Activated T-cell treated with anti-CD3 and anti-CD28 coated beads for 4 hours (primary cell): ENCODE measurements around the gene CDK10.
"Not testable (repeated sequence)": the region's sequence is repeated elsewhere in the genome, so short reads cannot be mapped to it uniquely, and the experiment has no call there.

Experiments
- DNase-seq: peaks from one replicate; pipeline ENCODE4 v3.0.0-alpha.2; 2020

Gene CDK10

GRCh38 chr16:89697161-89697615 is 10.7 kb downstream of the CDK10 start:
- DNase-seq: no peak

- no peak for DNase-seq
These were observed 11.3 kb downstream of the CDK10 start for GRCh38 chr16:89697616-89698331.

- not testable (repeated sequence) for DNase-seq
These were observed 12.2 kb downstream of the CDK10 start for GRCh38 chr16:89698717-89699116.

DNA sequence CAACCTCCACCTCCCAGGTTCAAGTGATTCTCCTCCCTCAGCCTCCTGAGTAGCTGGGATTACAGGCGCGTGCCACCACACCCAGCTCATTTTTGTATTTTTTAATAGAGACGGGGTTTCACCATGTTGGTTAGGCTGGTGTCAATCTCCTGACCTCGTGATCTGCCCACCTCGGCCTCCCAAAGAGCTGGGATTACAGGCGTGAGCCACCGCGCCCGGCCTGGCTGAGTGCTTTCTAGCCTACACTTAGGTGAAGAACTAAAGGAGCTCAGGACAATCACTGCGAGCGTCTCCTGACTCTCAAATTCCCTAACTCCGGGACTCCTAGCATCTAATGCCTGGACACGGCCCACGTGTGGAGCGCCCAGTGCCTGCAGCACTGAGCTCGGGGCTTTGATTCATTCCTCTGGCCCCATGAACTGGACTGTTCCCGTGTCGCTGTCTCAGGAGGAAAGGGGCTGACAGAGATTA is 13.2 kb downstream of the CDK10 start:
- not testable (repeated sequence) for DNase-seq

- peak; percentile 98 for DNase-seq
These were observed 13.7 kb downstream of the CDK10 start for GRCh38 chr16:89700100-89700648.

DNA sequence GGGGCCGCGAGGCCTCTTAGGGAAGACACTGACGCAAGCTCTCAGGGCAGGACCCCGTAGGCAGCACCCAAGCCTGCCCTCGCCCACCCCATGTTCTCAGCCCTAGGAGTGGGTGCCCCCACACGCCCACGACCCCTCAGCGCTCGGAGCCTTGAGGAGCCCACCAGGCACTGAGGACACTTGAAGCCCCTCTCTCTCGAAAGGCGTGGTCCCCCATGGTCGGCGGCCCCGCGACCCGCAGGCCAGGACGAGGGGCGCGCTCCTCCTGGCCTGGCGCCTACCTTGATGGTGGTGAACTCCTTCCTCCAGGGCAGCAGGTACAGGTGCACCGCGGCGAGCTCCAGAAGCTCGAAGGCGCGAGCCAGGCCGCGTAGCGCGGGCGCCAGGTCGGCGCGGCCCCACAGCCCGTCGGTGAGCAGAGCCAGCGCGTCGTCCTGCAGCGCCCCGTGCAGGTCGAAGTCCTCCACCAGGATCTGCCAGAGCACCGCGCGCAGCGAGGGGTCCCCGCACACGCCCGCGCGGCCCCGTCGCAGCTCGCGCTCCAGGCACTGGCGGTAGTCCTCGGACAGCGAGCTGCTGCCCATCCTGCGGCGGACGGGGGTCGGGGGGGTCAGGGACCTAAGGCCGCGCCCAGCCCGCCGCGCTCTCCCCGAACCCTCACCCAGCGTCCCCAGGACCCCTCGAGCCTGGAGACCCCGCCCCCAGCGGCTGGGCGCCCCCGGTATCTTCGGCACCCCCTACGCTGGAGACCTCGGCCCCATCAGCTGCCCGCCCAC is 14.3 kb downstream of the CDK10 start:
- DNase-seq: no peak

DNA sequence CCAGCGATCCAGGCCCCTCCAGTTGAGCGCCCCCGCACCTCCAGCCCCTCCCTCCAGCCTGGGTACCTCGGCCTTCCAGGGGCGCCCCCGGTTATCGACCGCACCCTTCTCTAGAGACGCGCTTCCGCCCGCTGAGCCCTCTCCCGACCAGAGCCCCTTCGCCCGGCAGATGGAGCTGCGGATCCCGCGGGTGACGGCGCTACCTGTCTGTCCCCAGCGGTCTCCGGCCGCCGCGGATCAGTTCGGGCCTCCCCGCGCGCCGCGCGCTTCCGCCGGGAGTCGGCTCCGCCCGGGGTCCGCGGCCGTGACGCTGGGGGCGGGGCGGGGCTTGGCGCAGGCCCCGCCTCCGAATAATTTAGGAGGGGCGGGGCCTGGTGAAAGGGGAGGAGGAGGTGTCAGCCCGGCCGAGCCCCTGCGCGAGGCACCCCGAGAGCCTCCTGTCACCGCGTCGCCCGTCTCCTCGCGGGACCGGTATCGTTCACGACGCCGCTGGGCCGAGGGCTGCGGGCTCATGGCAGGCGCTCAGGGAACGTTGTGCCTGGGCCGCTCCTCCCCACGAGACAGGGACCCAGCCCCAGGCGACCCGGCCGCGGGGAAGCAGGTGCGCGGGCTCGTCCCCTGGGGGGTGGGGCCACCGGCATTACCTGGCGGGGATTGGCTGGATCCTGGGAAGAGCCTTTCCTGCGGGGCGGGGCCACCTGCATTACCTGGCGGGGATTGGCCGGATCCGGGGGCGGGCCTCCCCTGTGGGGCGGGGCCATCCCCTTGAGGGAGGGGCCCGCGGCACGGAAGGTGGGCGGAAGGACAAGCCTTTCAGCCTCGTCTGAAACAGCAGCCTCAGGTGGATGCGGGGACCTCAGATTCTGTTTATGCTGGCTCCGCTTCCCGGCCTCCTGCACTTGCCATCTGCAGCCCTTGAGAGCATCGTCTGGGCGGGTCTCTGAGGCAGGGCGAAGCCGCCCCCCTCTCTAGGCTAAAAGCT is 15.2 kb downstream of the CDK10 start, which contains the start of gene SPATA2L:
SPATA2L (minus strand) TSS at position 281 of the 982 bp plus-strand sequence. CDS start 473 bp downstream, outside the sequence.
- DNase-seq: peak; percentile 97

GRCh38 chr16:89704281-89704680 is 17.8 kb downstream of the CDK10 start:
- DNase-seq: no peak

GRCh38 chr16:89705006-89705405 is 18.5 kb downstream of the CDK10 start:
- no peak for DNase-seq

DNA sequence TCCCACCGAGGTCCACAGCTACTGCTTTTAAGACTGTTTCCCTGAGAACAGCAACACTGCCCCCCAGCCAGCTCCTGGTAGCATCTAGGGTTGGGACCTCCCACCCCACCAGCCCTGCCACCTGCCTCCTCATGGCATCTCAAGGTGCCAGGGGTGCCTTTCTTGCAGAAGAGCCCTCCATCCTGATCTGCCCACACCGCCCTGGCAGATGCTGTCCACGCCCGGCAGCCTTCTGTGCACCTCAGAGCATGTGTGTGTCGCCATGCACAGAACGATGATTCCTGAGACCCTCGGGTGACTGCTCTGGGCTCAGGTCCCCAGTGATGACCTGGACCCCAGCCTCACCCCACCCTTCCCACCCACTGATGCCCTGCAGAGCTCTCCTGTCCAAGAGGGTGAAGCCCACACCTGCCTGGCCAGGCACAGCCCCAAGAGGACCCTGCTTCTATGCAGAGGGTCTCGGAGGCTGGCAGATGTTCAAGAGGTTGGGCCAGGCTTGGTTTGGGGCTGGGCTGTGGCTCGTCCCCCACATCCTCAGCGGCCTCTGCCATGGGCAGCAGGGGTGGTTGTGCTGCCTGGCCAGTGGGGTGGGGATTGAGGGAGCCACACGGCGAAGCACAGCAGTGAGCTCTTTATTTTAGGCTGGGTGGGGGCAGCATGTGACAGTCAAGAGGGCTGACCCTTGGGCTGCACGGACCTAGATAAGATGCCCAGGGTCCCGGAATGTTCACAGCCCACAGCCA is 20.2 kb downstream of the CDK10 start:
- DNase-seq: no peak

DNA sequence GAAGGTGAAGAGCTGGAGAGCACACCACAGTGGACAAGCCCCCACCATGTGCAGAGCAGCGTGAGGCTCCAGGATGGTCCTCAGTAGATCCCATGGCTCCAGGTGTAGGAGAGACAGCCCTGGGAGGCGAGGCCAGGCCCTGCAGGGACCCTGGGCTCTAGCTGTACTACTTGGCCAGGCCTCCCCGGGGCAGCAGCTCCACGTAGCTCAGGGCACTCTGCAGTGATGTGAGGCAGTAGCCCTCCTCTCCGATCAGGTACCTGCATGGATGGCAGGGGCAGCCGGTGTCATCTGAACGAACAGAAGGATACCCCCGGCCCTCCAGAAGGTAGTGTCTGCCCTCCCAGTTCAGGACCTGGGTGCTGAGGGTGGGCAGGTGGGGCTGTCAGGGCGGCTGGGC is 21.2 kb downstream of the CDK10 start:
- no peak for DNase-seq

DNA sequence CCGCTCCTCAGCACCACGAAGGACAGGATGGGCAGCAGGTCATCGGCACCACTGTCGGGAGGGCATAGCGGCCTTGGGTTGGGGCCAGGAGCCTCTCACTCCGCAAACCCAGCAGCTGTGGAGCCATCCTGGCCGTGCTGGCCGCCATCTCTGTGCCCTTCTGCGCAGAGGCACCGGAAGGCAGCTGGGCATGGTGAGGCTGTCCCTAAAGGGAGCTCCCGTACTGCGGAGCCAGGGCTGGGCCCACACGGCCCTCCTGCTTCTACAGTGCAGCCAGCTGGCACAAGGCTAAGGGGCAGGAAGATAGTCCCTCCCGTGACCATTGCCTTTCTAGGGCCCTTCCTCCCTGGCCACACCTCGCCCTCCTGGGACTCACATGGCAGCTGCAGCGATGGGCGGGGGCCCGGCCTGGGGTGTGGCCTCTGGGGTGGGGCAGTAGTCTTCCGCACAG is 22.0 kb downstream of the CDK10 start:
- no peak for DNase-seq

- DNase-seq: no peak
These were observed 22.7 kb downstream of the CDK10 start for GRCh38 chr16:89709166-89709565.

GRCh38 chr16:89709716-89710432 is 23.4 kb downstream of the CDK10 start:
- no peak for DNase-seq

- DNase-seq: no peak
These were observed 24.4 kb downstream of the CDK10 start for GRCh38 chr16:89710709-89711564.

- DNase-seq: peak; percentile 58
These were observed 25.2 kb downstream of the CDK10 start for GRCh38 chr16:89711601-89712273.

DNA sequence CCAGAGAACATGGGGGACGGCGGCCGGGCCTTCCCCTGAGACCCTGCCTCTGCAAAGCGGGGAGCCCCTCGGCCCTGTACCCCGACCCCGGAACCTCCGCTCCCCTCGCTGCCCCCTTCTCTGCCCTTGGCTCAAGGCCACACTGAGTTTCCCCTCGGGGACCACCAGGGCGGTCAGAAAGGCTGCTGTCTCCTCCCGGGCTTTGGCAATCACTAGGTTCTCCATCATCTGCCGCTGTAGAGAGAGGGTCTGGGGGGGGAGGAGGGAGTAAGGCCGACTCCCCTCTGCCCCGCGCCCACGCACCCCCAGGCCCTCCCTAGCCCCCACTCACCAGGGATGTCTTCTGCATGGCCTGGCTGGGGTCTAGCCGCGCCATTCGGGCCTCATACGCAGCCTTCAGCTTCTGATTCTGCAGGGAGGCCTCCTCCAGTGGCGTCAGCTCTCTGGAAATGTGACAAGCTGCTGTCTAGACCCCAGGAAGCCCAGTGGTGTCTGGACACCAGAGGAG is 25.8 kb downstream of the CDK10 start:
- DNase-seq: no peak

GRCh38 chr16:89716493-89716892 is 30.0 kb downstream of the CDK10 start:
- DNase-seq: no peak
